Measurements from ENCODE around the gene CCDC102A.
A peak's percentile ranks its signal among the peaks of the same experiment; 100 is the strongest.
"Not testable (repeated sequence)": the region's sequence is repeated elsewhere in the genome, so short reads cannot be mapped to it uniquely, and the experiment has no call there.

The CCDC102A gene

DNA sequence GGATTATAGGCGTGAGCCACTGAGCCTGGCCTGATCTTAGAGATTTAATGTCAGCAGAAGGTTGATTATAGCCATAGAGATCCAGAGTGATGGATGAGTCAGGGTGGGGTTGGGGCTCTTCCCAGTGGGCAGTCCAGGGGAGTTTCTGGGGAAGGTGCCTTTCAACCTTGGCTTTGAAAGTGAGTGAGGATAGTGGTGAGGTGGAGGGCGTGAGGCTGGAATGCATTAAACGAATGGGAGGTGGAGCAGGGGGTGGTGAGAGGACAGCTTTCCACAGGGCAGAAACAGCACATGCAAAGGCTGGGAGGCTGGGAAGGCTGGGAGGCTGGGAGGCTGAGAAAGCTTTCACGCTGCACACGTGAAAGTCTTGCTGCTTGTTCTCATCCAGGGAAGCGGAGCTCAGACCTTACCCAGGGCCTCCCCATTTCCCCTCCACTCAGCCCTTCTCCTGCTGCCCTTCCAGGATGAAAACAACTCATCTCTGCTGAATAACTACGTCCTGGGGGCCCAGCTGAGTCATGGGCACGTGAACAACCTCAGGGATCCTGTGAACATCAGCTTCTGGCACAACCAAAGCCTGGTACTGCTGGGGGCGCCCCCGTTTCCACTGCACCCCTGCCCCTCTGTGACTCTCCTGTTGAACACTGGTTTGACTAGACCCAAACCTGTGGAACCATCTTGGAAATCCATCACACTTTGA, 28.4 kb upstream of the CCDC102A start:
- no peak for DNase-seq

DNA sequence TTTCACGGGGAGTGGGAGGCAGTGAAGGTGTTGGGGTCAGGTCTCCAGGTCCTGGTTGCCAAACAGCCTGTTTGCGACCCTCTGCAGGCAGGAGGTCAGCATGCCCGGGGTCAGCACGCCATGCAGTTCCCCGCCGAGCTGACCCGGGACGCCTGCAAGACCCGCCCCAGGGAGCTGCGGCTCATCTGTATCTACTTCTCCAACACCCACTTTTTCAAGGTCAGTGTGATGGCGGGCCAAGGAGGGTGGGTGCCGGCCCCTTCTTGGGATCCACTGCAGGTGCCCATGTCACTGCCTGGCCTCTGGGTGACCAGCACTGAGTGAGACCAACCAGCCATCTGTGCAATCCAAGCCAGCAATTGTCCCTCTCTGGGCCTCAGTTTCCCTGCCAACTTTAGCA, 27.4 kb upstream of the CCDC102A start:
- no peak for DNase-seq

DNA sequence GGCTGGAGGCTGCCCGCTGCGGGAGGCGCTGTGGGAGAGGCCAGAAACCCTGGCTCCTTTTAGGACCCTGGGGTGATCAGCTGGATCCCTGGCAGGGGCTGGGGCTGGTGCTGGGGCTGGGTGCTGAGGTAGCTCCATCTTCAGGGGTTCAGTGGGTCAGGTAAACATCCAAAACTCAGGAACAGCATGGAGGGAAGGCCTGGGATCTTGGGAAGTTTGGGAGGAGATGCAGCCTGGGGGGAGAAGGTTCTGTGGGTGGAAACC, 27.0 kb upstream of the CCDC102A start:
- no peak for DNase-seq

DNA sequence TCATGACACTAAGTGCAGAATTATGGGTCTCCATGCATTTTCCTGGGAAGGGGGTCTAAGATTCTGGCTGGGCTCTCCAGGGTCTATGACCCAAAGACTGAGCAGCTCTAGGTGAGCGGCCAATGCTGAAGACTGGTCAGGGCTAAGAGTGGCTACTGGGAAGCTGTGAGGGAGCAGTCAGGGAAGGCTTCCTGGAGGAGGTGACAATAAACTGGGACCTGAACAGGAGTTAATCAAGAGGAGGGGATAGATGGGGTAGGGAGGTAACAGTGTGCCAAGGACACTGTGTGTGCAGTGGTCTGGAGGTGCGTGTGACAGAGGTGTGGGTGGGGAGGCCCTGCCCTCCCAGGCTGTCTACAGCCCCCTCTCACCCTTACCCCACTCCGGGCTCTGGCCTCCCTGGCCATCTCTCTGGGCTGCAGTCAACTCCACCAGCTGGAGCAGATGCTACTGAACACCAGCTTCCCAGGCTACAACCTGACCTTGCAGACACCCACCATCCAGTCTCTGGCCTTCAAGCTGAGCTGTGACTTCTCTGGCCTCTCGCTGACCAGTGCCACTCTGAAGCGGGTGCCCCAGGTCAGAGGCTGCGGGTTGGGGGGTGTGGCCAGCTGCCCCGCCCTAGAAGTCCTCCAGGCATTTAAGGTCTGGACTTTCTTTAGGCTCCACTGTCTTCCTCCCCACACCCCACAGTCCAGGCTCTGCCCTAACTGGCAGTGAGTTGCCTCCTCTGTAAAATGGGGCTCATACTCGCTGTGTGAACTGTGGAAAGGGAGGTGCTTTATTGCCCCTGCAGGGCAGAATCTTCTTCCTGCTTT, 26.5 kb upstream of the CCDC102A start:
- no peak for DNase-seq

DNA sequence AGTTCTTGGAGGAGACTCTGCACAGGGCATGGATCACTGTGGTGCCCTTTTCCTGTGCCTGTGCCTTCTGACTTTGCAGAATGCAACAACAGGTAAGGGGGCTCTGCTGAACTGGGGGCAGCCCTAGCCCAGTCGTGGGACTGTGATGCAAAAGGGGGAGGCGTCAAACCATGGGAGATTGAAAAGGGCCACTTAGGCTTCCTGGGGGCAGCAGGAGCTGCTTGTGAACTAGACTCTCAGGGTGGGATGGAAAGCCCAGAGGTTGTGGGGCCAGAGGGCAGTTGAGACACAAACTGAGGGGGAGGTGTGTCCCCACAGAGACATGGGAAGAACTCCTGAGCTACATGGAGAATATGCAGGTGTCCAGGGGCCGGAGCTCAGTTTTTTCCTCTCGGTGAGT, 25.7 kb upstream of the CCDC102A start:
- no peak for DNase-seq

DNA sequence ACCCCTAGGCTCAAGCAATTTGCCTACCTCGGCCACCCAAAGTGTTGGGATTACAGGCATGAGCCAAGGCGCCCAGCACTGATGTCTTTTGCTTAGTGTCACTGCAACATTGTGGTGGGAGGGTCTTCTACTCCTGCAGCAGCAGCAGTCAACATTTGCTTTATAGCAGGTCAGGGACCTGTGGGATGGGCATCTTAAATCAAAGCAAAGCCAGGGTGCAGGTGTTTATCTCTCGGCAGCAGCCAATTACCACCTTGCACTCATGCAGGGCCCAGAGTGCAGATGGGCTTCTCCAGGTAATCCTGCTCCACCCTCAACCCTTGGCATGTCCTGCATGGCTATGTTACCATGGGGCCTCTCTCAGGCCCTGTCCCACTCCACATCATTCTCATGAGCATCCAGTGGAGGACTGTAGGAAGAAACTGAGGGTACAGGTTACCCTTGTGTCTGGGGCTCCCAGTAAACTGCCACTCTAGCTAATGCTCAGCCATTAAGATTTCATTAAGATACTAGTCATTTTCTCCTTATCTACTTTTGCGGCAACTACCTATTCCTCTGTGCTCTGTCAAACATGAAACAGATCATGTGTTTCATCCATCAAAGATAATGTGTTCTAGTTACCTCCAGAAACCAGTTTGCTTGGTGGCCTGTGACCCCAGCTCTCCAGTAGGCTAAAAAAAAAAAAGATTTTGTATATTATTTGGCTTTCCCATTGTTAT, 22.9 kb upstream of the CCDC102A start:
- no peak for DNase-seq

DNA sequence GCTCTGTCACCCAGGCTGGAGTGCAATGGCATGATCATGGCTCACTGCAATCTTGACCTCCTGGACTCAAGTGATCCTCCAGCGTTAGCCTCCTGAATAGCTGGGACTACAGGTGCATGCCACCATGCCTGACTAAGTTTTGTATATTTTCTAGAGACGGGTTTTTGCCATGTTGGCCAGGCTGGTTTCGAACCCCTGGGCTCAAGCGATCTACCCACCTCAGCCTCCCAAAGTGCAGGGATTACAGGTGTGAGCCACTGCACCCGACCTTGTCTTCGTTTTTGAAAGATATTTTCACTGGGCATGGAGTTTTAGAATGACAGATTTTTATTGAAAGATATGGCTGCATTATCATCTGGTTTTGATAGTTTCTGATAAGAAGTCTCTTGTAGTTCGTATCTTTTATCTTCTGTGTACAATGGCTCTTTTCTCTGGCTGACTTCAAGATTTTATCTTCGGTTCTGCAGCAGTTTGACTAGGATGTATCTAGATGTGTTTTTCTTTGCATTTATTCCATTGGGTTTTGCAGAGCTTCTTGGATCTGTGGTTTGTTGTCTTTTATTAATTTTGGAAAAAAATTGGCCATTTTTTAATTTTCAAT, 20.7 kb upstream of the CCDC102A start:
- no peak for DNase-seq

DNA sequence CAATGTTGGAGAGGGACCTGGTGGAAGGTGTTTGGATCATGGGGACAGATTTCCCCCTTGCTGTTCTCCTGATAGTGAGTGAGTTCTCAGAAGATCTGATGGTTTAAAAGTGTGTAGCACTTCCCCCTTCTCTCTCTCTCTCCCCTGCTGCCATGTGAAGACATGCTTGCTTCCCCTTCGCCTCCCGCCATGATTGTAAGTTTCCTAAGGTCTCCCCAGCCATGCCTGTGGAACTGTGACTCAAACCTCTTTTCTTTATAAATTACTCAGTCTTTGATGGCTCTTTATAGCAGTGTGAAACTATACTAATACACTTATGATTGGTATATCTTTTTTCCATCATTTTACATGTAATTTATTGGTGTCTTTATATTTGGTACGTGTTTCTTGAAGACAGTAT, 19.5 kb upstream of the CCDC102A start:
- no peak for DNase-seq

DNA sequence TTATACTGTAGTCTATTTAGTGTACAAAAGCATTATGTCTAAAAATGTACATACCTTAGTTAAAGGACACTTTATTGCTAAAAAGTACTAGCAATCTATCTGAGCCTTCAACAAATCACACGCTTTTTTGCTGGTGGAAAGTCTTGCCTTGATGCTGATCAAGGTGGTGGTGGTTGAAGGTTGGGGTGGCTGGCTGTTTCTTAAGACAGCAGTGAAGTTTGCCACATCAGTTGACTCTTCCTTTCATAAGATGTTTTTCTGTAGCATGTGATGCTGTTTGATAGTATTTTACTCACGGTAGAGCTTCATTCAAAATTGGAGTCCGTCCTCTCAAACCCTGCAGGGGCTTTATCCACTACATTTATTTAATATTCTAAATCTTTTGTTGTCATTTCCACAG, 14.7 kb upstream of the CCDC102A start:
- DNase-seq, result no peak

DNA sequence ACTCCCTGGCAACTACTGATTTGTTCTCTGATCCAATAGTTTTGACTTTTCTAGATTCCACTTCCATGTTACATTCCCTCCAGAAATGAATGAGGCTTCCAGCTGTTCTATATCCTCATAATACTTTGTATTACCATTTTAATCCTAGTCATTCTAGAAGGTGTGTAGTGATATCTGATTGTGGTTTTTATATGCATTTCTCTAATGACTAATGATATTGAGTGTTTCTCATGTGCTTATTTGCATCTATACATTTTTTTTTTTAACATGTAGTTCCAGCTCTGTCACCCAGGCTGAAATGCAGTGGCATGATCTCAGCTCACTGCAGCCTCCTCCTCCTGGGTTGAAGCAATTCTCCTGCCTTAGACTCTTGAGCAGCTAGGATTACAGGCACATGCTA, 13.4 kb upstream of the CCDC102A start:
- no peak for DNase-seq

DNA sequence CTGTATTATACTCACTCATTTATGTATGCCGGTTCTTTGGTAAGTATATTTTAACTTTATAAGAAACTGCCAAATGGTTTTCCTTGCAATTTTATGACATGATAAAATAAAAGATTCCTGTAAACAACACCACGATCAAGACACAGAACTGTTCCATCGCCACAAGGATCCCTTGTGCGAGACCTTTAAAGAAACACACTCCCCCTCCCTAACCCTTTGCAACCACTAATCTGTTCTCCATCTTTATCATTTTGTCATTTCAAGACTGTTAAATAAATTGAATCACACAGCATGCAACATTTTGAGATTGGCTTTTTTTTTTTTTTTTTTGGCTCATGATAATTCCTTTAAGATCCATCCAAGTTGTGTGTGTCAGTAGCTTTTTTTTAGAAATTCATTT, 12.0 kb upstream of the CCDC102A start:
- DNase-seq, result no peak

DNA sequence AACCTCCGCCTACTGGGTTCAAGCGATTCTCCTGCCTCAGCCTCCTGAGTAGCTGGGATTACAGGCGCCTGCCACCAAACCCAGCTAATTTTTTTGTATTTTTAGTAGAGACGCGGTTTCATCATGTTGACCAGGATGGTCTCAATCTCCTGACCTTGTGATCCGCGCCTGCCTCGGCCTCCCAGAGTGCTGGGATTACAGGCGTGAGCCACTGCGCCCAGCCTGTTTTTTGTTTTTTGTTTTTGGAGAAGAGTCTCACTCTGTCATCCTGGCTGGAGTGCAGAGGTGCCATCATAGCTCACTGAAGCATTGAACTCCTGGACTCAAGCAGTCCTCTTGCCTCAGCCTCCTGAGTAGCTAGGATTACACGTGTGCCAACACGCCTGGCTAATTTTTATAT, 11.2 kb upstream of the CCDC102A start:
- DNase-seq, result not testable (repeated sequence)

DNA sequence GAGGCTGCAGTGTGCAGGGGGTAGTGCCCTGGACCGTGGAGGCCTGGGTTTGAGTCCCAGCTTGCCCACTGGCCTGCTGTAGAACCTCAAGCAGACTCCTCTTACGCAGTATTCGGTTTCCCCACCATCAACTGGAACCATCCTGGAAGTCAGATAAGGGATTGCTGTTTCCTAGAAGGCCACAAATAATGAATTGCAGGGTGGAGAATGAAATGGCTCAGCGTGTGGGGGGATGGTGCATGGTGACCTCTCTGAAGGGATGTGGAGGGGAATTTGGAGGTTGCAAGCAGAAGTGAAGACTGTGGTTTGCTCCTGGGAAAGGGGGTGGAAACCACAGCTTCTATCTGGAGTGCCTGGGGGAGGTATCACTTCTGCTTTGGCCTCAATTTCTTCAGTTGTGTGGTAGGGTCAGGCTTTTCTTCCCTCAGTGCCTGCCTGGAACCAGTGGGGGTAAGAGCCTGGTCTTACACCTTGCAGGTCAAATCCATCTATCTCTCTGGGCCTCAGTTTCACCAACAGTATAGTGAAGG, 7.8 kb upstream of the CCDC102A start:
- DNase-seq, result no peak

DNA sequence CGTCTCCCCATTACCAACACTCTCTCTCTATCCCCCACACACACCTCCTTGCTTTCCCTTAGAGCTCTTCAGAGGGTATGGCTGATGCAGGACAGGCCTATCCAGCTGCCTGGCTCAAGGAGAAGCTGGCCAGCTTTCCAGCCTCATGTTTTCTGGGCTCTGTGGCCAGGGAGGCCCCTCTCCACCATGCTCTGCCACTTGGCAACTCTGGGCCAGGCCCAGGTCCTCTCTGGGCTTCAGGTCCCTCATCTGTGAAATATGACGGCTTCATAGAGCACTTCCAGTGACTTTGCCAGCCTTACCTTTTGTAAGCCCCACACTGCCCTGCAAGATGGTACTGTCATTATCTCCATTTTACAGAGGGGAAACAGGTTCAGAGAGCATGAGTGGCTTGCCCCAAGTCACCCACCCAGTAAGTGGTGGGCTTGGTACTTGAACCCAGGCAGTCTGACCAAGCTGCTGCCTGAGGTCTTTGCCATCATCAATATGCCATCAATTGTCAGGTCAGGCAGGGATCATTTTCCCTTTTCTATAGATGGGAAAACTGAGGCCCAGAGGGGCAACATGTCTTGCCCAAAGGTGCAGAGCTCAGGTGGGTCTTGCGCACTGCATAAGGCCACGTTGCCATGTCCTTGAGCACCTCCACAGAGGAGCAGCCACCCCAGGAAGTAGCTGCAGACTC, 5.5 kb upstream of the CCDC102A start:
- no peak for DNase-seq

DNA sequence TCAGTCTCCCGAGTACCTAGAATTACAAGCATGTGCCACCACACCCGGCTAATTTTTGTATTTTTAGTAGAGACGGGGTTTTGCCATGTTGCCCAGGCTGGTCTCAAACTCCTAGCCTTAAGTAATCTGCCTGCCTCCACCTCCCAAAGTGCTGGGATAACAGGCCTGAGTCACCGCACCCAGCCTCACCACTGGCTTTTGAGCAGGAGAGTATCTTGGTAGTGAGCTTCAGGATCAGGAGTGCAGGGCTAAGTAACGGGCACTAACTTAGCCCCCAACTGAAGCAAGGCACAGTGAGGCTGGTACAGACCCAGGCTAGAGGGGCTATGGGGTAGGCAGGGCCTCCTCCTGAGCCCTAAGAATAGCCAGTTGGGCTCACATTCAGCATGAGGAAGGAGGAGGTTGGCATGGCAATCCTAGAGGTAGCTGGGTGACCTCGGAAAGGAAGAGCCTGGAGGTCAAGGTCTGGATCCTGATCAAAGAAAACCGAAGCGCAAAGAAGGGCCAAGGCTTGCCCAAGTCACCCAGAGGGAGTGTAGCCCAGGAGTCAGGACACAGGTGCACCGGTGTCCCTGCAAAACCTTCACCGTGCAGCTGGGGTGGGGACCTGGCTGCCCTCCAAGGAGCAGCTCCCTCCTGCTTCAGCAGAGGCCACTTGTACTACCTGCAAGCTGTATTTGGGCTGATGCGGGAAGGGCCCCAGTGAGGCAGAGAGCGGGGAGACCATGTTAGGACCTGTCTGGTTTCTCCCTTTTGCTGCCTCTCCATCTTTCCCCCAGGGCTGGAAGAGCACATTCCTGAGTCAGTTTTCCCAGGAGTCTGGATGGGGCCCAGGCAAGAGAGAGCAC, 4.8 kb upstream of the CCDC102A start:
- DNase-seq, result peak; percentile 27

DNA sequence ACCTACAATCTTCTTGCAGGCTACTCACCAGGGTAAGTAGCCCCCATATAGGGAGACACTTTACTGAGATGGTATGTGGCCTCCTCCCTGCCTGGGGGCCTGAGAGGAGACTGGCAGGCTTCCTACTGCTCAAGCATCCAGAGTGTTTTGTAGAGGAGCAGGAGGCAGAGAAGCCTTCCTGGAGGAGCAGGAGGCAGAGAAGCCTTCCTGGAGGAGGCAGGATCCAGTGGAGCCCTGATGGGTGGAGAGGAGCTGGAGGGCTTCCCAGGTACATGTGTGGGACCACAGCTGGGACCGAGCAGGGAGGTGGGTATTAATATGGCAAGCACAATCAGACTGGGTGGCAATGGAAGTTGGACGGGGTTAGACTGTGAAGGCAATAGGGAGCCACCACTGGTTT, 4.0 kb upstream of the CCDC102A start:
- DNase-seq, result no peak

DNA sequence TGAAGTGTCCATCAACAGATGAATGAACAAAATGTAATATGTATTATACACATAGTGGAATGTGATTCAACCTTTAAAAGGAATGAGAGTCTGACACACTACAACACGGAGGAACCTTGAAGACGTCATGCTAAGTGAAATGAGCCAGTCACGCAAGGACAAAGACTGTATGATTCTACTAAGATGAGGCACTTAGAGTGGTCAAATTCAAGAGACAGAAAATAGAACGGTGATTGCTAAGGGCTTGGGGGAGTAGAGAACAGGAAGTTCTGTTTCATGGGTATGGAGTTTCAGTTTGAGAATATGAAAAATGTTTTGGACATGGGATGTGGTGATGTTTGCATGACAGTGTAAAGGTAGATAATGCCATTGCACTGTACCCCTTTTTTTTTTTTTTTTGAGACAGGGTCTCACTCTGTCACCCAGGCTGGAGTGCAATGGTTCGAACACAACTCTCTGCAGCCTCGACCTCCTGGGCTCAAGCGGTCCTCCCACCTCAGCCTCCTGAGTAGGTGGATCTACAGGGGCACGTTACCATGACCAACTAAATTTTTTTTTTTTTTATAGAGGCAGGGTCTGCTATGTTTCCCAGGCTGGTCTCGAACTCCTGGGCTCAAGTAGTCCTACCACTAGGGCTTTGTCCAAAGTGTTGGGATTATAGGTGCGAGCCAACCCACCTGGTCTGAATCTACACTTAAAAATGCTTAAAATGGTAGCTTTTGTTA, 2.9 kb upstream of the CCDC102A start:
- DNase-seq, result no peak

DNA sequence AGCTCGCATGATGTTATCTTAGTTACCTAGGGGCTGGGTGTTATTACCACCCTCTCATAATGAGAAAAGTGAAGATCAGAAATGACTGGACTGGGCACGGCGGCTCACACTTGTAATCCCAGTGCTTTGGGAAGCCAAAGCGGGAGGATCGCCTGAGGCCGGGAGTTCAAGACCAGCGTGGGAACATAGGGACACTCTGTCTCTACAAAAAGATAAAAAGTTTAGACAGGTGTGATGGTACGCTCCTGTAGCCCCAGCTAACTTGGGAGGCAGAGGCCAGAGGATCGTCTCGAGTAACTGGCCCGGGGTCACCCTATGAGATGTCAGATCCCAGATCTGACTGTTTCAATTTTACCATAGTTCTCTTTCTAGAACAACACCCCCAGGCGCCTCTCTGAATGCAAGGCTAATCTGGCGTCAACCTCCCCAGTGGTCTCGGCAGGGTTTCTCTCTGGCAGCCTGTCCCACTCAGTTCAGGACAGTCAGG, 1.9 kb upstream of the CCDC102A start:
- no peak for DNase-seq

DNA sequence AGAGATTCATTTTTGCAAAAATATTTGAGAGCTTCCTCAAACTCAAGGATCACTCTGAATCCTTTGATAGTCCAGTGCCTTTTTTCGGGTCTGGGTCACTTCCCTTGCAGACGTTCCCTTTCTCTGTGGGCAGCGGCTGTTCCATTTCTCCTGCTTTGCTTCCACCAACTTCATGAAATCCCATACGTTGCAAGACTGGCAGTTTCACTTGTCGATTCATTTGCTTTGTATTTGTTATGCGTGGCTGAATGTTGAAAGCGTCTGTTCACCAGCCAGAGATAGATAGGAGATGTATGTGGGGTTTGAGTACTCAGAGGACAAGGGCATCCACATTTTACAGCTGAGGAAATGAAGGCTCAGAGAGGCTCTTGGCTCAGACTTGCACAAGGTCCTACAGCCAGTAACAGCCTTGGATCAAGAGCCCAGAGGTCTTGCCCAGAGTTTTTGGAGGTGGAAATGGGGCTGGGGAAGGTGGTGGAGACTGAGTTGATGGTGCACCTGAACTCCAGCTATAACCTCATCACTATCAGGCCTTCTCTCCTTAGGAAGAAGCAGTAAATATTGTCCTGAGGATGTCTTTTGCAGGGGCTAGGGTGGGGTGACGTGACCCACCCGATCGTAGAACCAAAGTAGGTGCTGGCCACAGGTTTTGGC, 1.3 kb upstream of the CCDC102A start:
- no peak for DNase-seq

DNA sequence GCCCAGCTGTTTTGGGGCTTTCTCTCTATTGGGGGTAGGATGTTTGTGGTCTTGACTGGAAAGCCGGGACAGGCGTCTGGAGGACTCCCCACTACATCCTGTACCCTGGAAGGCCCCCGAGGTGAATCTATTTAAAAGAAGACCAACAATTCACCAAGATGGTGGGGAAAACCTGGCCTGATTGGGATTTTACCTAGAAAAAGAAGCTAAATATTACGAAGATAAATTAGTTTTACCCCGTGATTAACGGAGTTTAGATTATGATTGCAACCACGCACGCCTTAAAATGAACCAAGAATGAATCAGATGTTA, 779 bp upstream of the CCDC102A start:
- DNase-seq, result no peak
